IMR-90 (cell line): ENCODE results near the gene C5orf63. TPM values are rescaled to one million over a fixed set of nuclear protein-coding genes. Genes with fewer than 3 reads are reported as not detected.
A peak's percentile ranks its signal among the peaks of the same experiment; 100 is the strongest.

ENCODE experiments used
- ATAC-seq: fragments of 200-7000 bp; cut with Tn5 transposase; 2 replicates; pipeline ENCODE4 v1.9.1; 2020; ENCODE audit warnings: low read depth, mild to moderate bottlenecking, moderate library complexity
- BruUV-seq: library from RNA; stranded (reverse); fragments of 400-500 nt; replicated peaks from 2 replicates; lab custom pipeline; 2021; lab: Mats Ljungman, UMichigan
- CTCF ChIA-PET: fragments of 300-600 bp; formaldehyde crosslinking; extraction: SDS; loops from one replicate; lab custom pipeline; 2021; ENCODE audit warnings: antibody characterized with exemption; lab: Yijun Ruan, JAX
- POLR2A ChIA-PET: fragments of 300-600 bp; sonication (Branson Sonifier 250); formaldehyde crosslinking; loops from one replicate; lab custom pipeline; 2022; ENCODE audit warnings: antibody characterized with exemption; ENCODE audit not compliant: unreplicated experiment; lab: Charles Lee
- DNase-seq: peaks from one replicate; pipeline ENCODE4 v3.0.0; 2013
- H2AFZ ChIP-seq: replicated peaks from 2 replicates; pipeline ENCODE3; 2013; ENCODE audit warnings: low read length, mild to moderate bottlenecking; ENCODE audit not compliant: poor library complexity
- H2AK5ac ChIP-seq: 2 replicates; pipeline ENCODE4 v1.6.1; 2013; ENCODE audit warnings: low read depth, low read length, inconsistent platforms
- H2AK9ac ChIP-seq: replicated peaks from 2 replicates; pipeline ENCODE3; 2013; ENCODE audit warnings: mild to moderate bottlenecking, low read depth, low read length, moderate library complexity; ENCODE audit not compliant: poor library complexity
- H2BK120ac ChIP-seq: 2 replicates; pipeline ENCODE4 v1.6.1; 2013; ENCODE audit warnings: low read depth, low read length, inconsistent platforms
- H2BK15ac ChIP-seq: 3 replicates; pipeline ENCODE4 v1.6.1; 2013; ENCODE audit warnings: low read depth, low read length, inconsistent platforms
- H2BK20ac ChIP-seq: 2 replicates; pipeline ENCODE4 v1.6.1; 2013; ENCODE audit warnings: low read depth, mild to moderate bottlenecking, inconsistent platforms, low read length, moderate library complexity
- H2BK5ac ChIP-seq: 2 replicates; pipeline ENCODE4 v1.6.1; 2013; ENCODE audit warnings: mild to moderate bottlenecking, low read depth, low read length, inconsistent platforms; ENCODE audit not compliant: poor library complexity, severe bottlenecking
- H3K14ac ChIP-seq: replicated peaks from 2 replicates; pipeline ENCODE4 v1.6.1; 2013; ENCODE audit warnings: low read depth, low read length, inconsistent platforms
- H3K18ac ChIP-seq: 2 replicates; pipeline ENCODE4 v1.6.1; 2013; ENCODE audit warnings: low read depth, low read length, control low read depth
- H3K23ac ChIP-seq: 2 replicates; pipeline ENCODE4 v1.6.1; 2013; ENCODE audit warnings: low read depth, low read length, inconsistent platforms
- H3K27ac ChIP-seq: 2 replicates; pipeline ENCODE4 v1.5.1; 2013; ENCODE audit warnings: mild to moderate bottlenecking, control low read depth, low read length; ENCODE audit not compliant: insufficient read depth
- H3K27me3 ChIP-seq: 2 replicates; pipeline ENCODE4 v1.6.1; 2013; ENCODE audit warnings: low read length; ENCODE audit not compliant: control insufficient read depth, insufficient read depth
- H3K36me3 ChIP-seq: 2 replicates; pipeline ENCODE4 v1.6.1; 2013; ENCODE audit warnings: low read length, mixed read lengths; ENCODE audit not compliant: control insufficient read depth, insufficient read depth
- H3K4ac ChIP-seq: 2 replicates; pipeline ENCODE4 v1.6.1; 2013; ENCODE audit warnings: low read depth, low read length, inconsistent platforms
- H3K4me1 ChIP-seq: 2 replicates; pipeline ENCODE4 v1.6.1; 2013; ENCODE audit warnings: low read length, mixed read lengths; ENCODE audit not compliant: control insufficient read depth, insufficient read depth
- H3K4me2 ChIP-seq: 2 replicates; pipeline ENCODE4 v1.6.1; 2013; ENCODE audit warnings: low read depth, mild to moderate bottlenecking, control low read depth, low read length, moderate library complexity
- H3K4me3 ChIP-seq: 2 replicates; pipeline ENCODE4 v1.5.1; 2013; ENCODE audit warnings: low read depth, mild to moderate bottlenecking, control low read depth, low read length, moderate library complexity; ENCODE audit not compliant: insufficient read depth
- H3K56ac ChIP-seq: 2 replicates; pipeline ENCODE4 v1.6.1; 2013; ENCODE audit warnings: low read length, inconsistent platforms; ENCODE audit not compliant: insufficient read depth; ENCODE audit errors: extremely low read depth
- H3K79me1 ChIP-seq, 2 experiments: 2 replicates each; pipeline ENCODE4 v1.6.1; 2013; ENCODE audit warnings: low read length in 2 of 2, inconsistent platforms in 1 of 2, low read depth in 1 of 2
- H3K9ac ChIP-seq: 2 replicates; pipeline ENCODE4 v1.6.1; 2013; ENCODE audit warnings: low read depth, low read length, control low read depth
- H3K9me1 ChIP-seq: 2 replicates; pipeline ENCODE4 v1.6.1; 2013; ENCODE audit warnings: low read length, inconsistent platforms; ENCODE audit not compliant: insufficient read depth
- H3K9me3 ChIP-seq: 2 replicates; pipeline ENCODE4 v1.6.1; 2013; ENCODE audit warnings: low read length; ENCODE audit not compliant: control insufficient read depth, insufficient read depth
- H4K20me1 ChIP-seq: 2 replicates; pipeline ENCODE4 v1.6.1; 2013; ENCODE audit warnings: low read length, inconsistent platforms; ENCODE audit not compliant: insufficient read depth
- H4K5ac ChIP-seq: 2 replicates; pipeline ENCODE4 v1.6.1; 2013; ENCODE audit warnings: mild to moderate bottlenecking, low read depth, low read length, control low read depth
- H4K8ac ChIP-seq, 2 experiments: 2 replicates each; pipeline ENCODE4 v1.6.1; 2013; ENCODE audit warnings: low read depth in 2 of 2, low read length in 2 of 2, control low read depth in 1 of 2, inconsistent platforms in 1 of 2
- H4K91ac ChIP-seq: 2 replicates; pipeline ENCODE4 v1.6.1; 2013; ENCODE audit warnings: low read depth, low read length, inconsistent platforms; ENCODE audit not compliant: insufficient read depth
- FOS ChIP-seq: fragments of 150-350 bp; IDR thresholded peaks from 2 replicates; pipeline ENCODE4 v1.6.1; 2016; ENCODE audit warnings: low read depth, low read length
- WGBS, 2 experiments: methylation state at CpG; one replicate each; pipeline versions ENCODE4 v1.1.5 to v1.1.7; 2013; ENCODE audit warnings: missing lambda C conversion rate in 2 of 2; ENCODE audit not compliant: insufficient read length in 1 of 2; ENCODE audit errors: extremely low coverage in 2 of 2; 5-methylcytosine and 5-hydroxymethylcytosine counted together
- dilution Hi-C: fragments of 300-500 bp; cut with HindIII; formaldehyde crosslinking; loops from one replicate; pipeline ENCODE4 v1.14.3; 2018; ENCODE audit warnings: low sequenced_read_pairs; ENCODE audit not compliant: unreplicated experiment
- in situ Hi-C: fragments of 300-500 bp; cut with MboI; formaldehyde crosslinking; loops from 3 replicates; pipeline ENCODE4 v1.14.3; 2019; ENCODE audit warnings: low sequenced_read_pairs, inconsistent platforms, mixed read lengths
- intact Hi-C: fragments of 100-400 bp; cut with micrococcal nuclease; formaldehyde crosslinking; loops from 2 replicates; pipeline ENCODE4 v1.10.0; 2022
- polyA plus RNA-seq, 3 experiments: library from polyadenylated mRNA; depleted of rRNA; stranded (reverse); fragments of >200 nt; gene quantifications; 2 replicates each; pipeline ENCODE4 v1.2.3, GENCODE V29; 2012; ENCODE audit warnings: low replicate concordance in 1 of 3
- total RNA-seq: library from RNA; depleted of rRNA; stranded (reverse); fragments of >200 nt; gene quantifications from 2 replicates; pipeline ENCODE4 v1.2.3, GENCODE V29; 2012

C5orf63 gene
- total and polyA plus RNA-seq, 2 of the 4 experiments (the other 2 are of a cell fraction) = 0.72 to 1.1 TPM

GRCh38 chr5:127009784-127010183, 63.5 kb downstream of the C5orf63 start:
- H2BK5ac ChIP-seq = peak overlapping the region; percentile 90
- peaks cover 10 to 35% of the 10 kb centered on the region in 2 experiments; a peak in 3 of 4 replicates for H3K79me1 ChIP-seq
- no peak overlapping the region for H3K4me2 ChIP-seq
- H4K8ac ChIP-seq = no peak overlapping the region
- no peaks in the 10 kb centered on the region for H3K9me3 ChIP-seq
- no TSS peak for BruUV-seq
- H3K14ac ChIP-seq = peak overlapping the region; percentile 82; the same call in 1 of the 2 replicates
- no peak overlapping the region for H3K56ac ChIP-seq
- peak overlapping the region; percentile 49; the same call in 1 of the 2 replicates for H2BK120ac ChIP-seq
- H2AK5ac ChIP-seq = peak overlapping the region; percentile 17; the same call in 1 of the 2 replicates
- H3K4me1 ChIP-seq = peaks cover 4% of the 10 kb centered on the region; the same call in 1 of the 2 replicates
- H3K23ac ChIP-seq = peak overlapping the region; percentile 53; the same call in 1 of the 2 replicates
- no peak for TF ChIP-seq FOS
- H4K5ac ChIP-seq = no peak overlapping the region
- H2BK15ac ChIP-seq = peak overlapping the region; percentile 79; the same call in 1 of the 3 replicates
- H3K18ac ChIP-seq = no peak overlapping the region
- ChIA-PET CTCF (no interaction called here), POLR2A (no interaction called here)
- H3K4me3 ChIP-seq = no peak overlapping the region
- WGBS, 2 experiments = no CpG with 5 or more reads among the region's 1 CpG
- DNase-seq = no peak
- no peak overlapping the region for H3K27ac ChIP-seq
- no peak overlapping the region for H2AK9ac ChIP-seq
- no peak overlapping the region for H2AFZ ChIP-seq
- no peak overlapping the region for H3K9ac ChIP-seq
- in situ Hi-C loops (no loop called here), intact Hi-C loops (no loop called here), dilution Hi-C loops (no loop called here)
- 0 out of 2 replicates have a peak overlapping the region, but pooled peaks have one; percentile 55 for H3K4ac ChIP-seq
- peak overlapping the region; percentile 51; the same call in 1 of the 2 replicates for H4K91ac ChIP-seq
- peaks cover 5% of the 10 kb centered on the region; the same call in 1 of the 2 replicates for H3K9me1 ChIP-seq
- no peaks in the 10 kb centered on the region for H3K27me3 ChIP-seq
- no peak for ATAC-seq
- no peaks in the 10 kb centered on the region for H4K20me1 ChIP-seq
- no peaks in the 10 kb centered on the region for H3K36me3 ChIP-seq
- H2BK20ac ChIP-seq = peak overlapping the region; percentile 59; the same call in 1 of the 2 replicates
